Measurements from ENCODE around the gene ADGRG6.

ADGRG6 gene

DNA sequence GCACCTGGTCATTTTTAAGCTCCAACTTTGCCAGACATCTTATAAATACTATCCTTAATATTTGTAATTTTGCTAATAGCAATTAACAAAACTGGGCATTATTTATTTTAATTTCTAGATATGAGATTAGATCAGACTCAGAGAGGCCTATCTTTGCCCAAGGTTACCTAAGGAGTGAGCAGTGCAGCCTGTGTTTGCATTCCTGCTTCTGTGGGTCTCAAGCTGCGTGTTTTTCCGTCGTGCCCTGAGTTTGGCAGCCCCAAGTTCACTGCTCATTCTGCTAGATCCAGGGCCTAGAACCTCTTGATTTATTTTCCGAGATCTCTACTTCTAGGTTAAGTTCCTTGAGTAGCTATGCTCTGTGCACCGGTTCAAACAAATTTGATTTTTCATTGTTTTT lies 11.0 kb upstream of the ADGRG6 start:
- Histone ChIP-seq H3K4me1 (ENCODE audit: control insufficient read depth, insufficient read depth, low read length) (no peaks in the 10 kb centered on the region), H3K4me3 (ENCODE audit: low read length in 2 of 2) (no peak overlapping the region), H3K9ac (ENCODE audit: low read length in 2 of 2) (no peak overlapping the region), H3K27ac (ENCODE audit: low read length) (no peak overlapping the region), H3K9me3 (ENCODE audit: control insufficient read depth in 2 of 2, low read length in 2 of 2) (no peaks in the 10 kb centered on the region), H3K27me3 (ENCODE audit: control insufficient read depth in 1 of 2, insufficient read depth in 2 of 2, low read length in 2 of 2) (no peaks in the 10 kb centered on the region), H3K36me3 (ENCODE audit: control insufficient read depth in 2 of 2, insufficient read depth in 2 of 2, low read length in 2 of 2) (no peaks in the 10 kb centered on the region)

DNA sequence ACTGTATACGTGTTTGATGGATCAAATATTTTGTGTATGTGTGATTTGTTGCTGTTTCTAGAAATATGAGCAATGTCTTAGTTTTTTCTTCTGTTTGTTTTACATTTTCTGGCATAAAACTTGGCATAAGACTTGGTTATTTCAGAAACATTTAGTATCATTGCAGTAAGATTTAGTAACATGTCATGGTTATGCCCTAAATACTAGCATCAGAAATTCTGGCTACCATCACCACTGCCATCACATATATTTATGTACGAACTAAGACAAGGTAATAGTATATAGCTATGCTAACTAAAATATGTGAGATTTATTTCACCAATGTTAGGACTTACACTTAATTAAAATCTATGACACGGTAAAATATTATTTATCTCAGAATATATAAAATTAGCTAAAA lies 10.3 kb upstream of the ADGRG6 start:
- H3K4me1 ChIP-seq (ENCODE audit: control insufficient read depth, insufficient read depth, low read length), result no peaks in the 10 kb centered on the region
- no peak overlapping the region for H3K4me3 ChIP-seq (ENCODE audit: low read length in 2 of 2)
- H3K9me3 ChIP-seq (ENCODE audit: control insufficient read depth in 2 of 2, low read length in 2 of 2), result no peaks in the 10 kb centered on the region
- no peak overlapping the region for H3K27ac ChIP-seq (ENCODE audit: low read length)
- H3K36me3 ChIP-seq (ENCODE audit: control insufficient read depth in 2 of 2, insufficient read depth in 2 of 2, low read length in 2 of 2), result no peaks in the 10 kb centered on the region
- no peak overlapping the region for H3K9ac ChIP-seq (ENCODE audit: low read length in 2 of 2)
- no peaks in the 10 kb centered on the region for H3K27me3 ChIP-seq (ENCODE audit: control insufficient read depth in 1 of 2, insufficient read depth in 2 of 2, low read length in 2 of 2)

DNA sequence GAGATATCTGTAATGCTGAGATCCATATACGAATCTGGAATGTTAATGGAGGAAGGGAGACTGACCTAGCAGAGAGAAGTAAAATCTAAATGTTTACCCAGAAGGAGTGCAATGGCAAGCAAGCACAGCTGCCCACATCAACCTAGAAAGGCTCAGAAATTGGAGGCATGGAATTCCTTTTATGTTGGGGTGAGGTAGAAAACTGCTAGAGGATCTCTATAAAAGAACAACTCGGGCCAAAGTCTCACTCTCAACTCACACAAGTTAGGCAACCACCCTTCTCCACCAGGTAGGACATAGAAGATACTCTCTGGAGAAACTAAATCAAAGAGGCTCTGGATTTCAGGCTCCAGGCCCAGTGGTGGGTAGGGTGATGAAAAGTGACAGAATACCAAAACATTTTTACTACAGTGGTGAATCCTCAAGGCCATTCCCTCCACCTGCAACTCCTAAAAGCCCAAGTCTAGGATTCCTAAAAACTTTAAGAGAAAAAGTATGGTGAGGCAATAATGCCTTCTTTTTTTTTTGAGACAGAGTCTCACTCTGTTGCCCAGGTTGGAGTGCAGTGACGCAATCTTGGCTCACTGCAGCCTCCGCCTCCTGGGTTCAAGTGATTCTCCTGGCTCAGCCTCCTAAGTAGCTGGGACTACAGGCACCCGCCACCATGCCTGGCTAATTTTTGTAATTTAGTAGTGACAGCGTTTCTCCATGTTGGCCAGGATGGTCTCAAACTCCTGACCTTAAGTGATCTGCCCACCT lies 9.5 kb upstream of the ADGRG6 start:
- Histone ChIP-seq H3K27me3 (ENCODE audit: control insufficient read depth in 1 of 2, insufficient read depth in 2 of 2, low read length in 2 of 2) (no peaks in the 10 kb centered on the region), H3K4me1 (ENCODE audit: control insufficient read depth, insufficient read depth, low read length) (no peaks in the 10 kb centered on the region), H3K9ac (ENCODE audit: low read length in 2 of 2) (no peak overlapping the region), H3K36me3 (ENCODE audit: control insufficient read depth in 2 of 2, insufficient read depth in 2 of 2, low read length in 2 of 2) (no peaks in the 10 kb centered on the region), H3K4me3 (ENCODE audit: low read length in 2 of 2) (no peak overlapping the region), H3K9me3 (ENCODE audit: control insufficient read depth in 2 of 2, low read length in 2 of 2) (no peaks in the 10 kb centered on the region), H3K27ac (ENCODE audit: low read length) (no peak overlapping the region)

DNA sequence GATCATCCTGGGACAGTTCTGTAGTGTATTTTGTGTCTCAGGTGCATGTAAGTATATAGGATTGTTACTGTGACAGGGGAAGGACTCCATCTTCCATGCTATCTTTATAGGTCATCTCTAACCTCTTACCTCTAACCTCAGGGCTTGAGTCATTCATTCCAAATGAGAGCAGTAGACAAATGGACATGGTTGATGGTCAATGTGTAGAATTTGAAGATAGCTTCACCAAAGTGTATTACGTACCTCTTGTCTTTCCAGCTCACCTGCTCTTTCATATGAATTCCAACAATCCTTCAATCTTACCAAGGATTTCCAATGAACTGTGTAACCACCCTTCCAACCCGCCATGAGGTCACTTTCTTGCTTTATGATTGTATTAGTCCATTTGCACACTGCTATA lies 8.7 kb upstream of the ADGRG6 start:
- Histone ChIP-seq H3K36me3 (ENCODE audit: control insufficient read depth in 2 of 2, insufficient read depth in 2 of 2, low read length in 2 of 2) (no peaks in the 10 kb centered on the region), H3K9me3 (ENCODE audit: control insufficient read depth in 2 of 2, low read length in 2 of 2) (no peaks in the 10 kb centered on the region), H3K9ac (ENCODE audit: low read length in 2 of 2) (no peak overlapping the region), H3K4me3 (ENCODE audit: low read length in 2 of 2) (no peak overlapping the region), H3K27me3 (ENCODE audit: control insufficient read depth in 1 of 2, insufficient read depth in 2 of 2, low read length in 2 of 2) (no peaks in the 10 kb centered on the region), H3K4me1 (ENCODE audit: control insufficient read depth, insufficient read depth, low read length) (no peaks in the 10 kb centered on the region), H3K27ac (ENCODE audit: low read length) (no peak overlapping the region)

DNA sequence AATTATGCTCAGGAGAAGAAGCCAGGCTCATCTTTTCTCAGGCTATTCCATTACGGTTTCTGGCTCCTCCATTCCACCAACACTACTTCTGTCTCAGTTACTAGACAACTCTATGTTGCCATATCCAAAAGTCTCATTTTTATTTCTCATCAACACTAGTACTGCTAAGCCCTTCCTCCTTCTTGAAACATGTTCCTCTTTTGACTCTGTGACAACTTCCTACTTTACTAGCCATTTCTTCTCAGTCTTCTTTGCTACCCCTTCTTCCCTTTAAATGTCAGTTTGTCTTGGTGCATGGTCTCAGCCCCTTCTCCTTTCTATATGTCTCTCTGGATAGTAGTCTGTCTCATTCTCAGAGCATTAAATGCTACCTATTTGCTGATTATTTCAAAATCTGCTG lies 7.1 kb upstream of the ADGRG6 start:
- H3K4me1 ChIP-seq (ENCODE audit: control insufficient read depth, insufficient read depth, low read length), result no peaks in the 10 kb centered on the region
- H3K27ac ChIP-seq (ENCODE audit: low read length), result no peak overlapping the region
- no peak overlapping the region for H3K9ac ChIP-seq (ENCODE audit: low read length in 2 of 2)
- no peaks in the 10 kb centered on the region for H3K36me3 ChIP-seq (ENCODE audit: control insufficient read depth in 2 of 2, insufficient read depth in 2 of 2, low read length in 2 of 2)
- no peaks in the 10 kb centered on the region for H3K9me3 ChIP-seq (ENCODE audit: control insufficient read depth in 2 of 2, low read length in 2 of 2)
- no peaks in the 10 kb centered on the region for H3K27me3 ChIP-seq (ENCODE audit: control insufficient read depth in 1 of 2, insufficient read depth in 2 of 2, low read length in 2 of 2)
- no peak overlapping the region for H3K4me3 ChIP-seq (ENCODE audit: low read length in 2 of 2)

DNA sequence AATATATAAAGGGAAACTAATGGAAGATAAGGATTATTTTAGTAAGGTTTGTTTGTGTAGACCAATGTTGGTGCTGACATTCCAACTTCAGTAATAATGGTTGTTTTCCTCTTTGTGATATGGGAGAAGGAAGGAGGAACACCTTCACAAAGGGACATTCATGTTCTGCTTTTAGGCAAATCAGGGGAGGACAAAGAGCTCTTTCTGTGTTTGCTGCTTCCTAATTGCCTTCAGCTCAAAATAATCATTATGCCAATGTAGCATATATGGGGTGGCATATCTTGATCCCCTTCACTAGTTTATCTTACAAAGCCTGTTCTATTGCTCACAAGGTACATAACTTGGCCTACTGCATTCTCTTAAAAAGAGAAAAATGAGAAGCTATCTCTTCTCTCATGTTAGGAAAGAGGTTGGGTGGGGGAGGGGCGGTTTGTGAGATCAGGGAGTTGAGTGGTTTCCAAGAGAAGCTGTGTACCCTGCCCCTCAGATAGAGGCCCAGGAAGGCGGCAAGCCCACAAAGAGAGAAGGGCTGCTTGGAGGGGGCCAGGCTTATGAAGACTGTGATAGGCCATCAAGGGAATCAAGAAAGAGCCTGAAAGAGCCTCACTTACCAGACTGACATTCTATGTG lies 4.7 kb upstream of the ADGRG6 start:
- H3K4me3 ChIP-seq (ENCODE audit: low read length in 2 of 2), result no peak overlapping the region
- no peak overlapping the region for H3K27ac ChIP-seq (ENCODE audit: low read length)
- H3K27me3 ChIP-seq (ENCODE audit: control insufficient read depth in 1 of 2, insufficient read depth in 2 of 2, low read length in 2 of 2), result peaks cover 0 to 2% of the 10 kb centered on the region in 2 donors
- peaks cover 0 to 2% of the 10 kb centered on the region in 2 donors for H3K9me3 ChIP-seq (ENCODE audit: control insufficient read depth in 2 of 2, low read length in 2 of 2)
- H3K4me1 ChIP-seq (ENCODE audit: control insufficient read depth, insufficient read depth, low read length), result peaks cover 3% of the 10 kb centered on the region
- no peaks in the 10 kb centered on the region for H3K36me3 ChIP-seq (ENCODE audit: control insufficient read depth in 2 of 2, insufficient read depth in 2 of 2, low read length in 2 of 2)
- no peak overlapping the region for H3K9ac ChIP-seq (ENCODE audit: low read length in 2 of 2)

DNA sequence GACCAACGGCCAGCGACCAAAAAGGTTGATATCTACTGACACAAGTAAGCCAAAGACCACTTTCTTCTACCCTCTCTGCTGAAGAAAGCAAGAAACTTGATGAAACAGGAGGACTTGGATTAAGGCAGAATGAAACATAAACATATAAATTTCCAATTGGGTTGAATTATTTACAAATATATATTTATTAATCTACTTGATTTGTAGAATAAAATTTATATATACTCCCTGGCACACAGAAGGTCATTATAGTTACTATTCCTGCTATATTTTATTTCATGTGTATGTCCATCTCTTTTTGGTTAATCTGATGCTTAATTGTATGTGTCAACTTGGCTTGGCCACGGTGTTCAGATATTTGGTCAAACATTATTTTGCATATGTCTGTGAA lies 4.2 kb upstream of the ADGRG6 start:
- H3K27me3 ChIP-seq (ENCODE audit: control insufficient read depth in 1 of 2, insufficient read depth in 2 of 2, low read length in 2 of 2), result peaks cover 0 to 2% of the 10 kb centered on the region in 2 donors

DNA sequence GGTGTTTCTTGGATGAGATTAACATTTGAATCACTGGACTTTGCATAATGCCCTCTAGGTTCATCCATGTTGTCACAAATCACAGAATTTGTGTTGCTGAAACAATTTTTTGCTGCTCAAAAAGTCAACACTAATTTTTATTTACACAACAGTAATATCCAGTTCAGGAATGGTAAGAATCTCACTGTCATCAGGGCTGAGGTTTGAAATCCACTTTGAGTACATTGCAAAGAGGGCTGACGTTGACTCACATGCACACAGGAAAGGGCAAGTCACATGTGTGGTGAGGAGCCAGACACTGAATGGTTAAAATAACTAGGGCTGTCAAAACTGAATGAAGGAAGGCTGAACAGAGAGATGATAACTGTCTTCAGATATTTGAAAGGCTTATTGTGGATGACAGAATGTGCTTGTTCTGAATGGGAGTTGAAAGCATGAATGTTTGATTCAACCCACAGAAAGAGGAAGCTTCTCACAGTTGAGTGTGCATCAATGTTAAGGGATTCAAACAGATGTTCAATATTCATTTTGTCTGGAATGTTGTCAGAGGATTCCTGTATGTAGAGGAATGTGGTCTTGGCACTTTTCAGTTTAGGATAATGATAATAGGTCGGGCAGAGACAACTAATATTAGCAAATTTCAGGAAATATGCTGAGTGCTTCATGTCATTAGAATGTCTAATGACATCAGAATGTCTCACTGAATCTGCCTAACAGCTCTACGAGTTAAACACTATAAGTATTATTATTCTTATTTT lies 3.6 kb upstream of the ADGRG6 start:
- Histone ChIP-seq H3K4me1 (ENCODE audit: control insufficient read depth, insufficient read depth, low read length) (peaks cover 3% of the 10 kb centered on the region), H3K9ac (ENCODE audit: low read length in 2 of 2) (no peak overlapping the region), H3K27ac (ENCODE audit: low read length) (no peak overlapping the region), H3K36me3 (ENCODE audit: control insufficient read depth in 2 of 2, insufficient read depth in 2 of 2, low read length in 2 of 2) (no peaks in the 10 kb centered on the region), H3K27me3 (ENCODE audit: control insufficient read depth in 1 of 2, insufficient read depth in 2 of 2, low read length in 2 of 2) (peaks cover 0 to 2% of the 10 kb centered on the region in 2 donors), H3K4me3 (ENCODE audit: low read length in 2 of 2) (no peak overlapping the region), H3K9me3 (ENCODE audit: control insufficient read depth in 2 of 2, low read length in 2 of 2) (peaks cover 0 to 2% of the 10 kb centered on the region in 2 donors)

More for the DNA sequence above, 4.2 kb upstream of the ADGRG6 start:
- Histone ChIP-seq H3K4me1 (ENCODE audit: control insufficient read depth, insufficient read depth, low read length) (peaks cover 3% of the 10 kb centered on the region), H3K36me3 (ENCODE audit: control insufficient read depth in 2 of 2, insufficient read depth in 2 of 2, low read length in 2 of 2) (no peaks in the 10 kb centered on the region), H3K27ac (ENCODE audit: low read length) (no peak overlapping the region), H3K9me3 (ENCODE audit: control insufficient read depth in 2 of 2, low read length in 2 of 2) (peaks cover 0 to 2% of the 10 kb centered on the region in 2 donors), H3K9ac (ENCODE audit: low read length in 2 of 2) (no peak overlapping the region), H3K4me3 (ENCODE audit: low read length in 2 of 2) (no peak overlapping the region)

DNA sequence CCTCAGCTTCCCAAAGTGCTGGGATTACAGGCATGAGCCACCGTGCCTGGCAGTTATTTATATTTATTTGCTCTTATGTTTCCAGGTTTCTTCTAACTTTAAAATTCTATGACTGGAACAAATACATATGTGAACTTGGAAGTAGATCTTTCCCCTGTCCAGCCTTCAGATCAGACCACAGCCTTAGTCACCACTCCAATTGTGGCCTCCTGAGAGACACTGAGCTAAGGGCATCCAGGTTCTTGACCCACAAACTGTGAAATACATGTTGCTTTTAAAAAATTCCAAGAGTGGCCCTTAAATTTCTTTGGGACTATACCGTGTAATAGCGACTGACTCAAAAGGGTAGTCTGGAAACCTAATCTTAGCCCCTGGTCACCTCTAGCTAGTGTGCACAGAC lies 1.5 kb upstream of the ADGRG6 start:
- Histone ChIP-seq H3K27me3 (ENCODE audit: control insufficient read depth in 1 of 2, insufficient read depth in 2 of 2, low read length in 2 of 2) (peaks cover 0 to 2% of the 10 kb centered on the region in 2 donors), H3K4me3 (ENCODE audit: low read length in 2 of 2) (no peak overlapping the region), H3K4me1 (ENCODE audit: control insufficient read depth, insufficient read depth, low read length) (peaks cover 3% of the 10 kb centered on the region), H3K36me3 (ENCODE audit: control insufficient read depth in 2 of 2, insufficient read depth in 2 of 2, low read length in 2 of 2) (no peaks in the 10 kb centered on the region), H3K9me3 (ENCODE audit: control insufficient read depth in 2 of 2, low read length in 2 of 2) (peaks cover 0 to 2% of the 10 kb centered on the region in 2 donors), H3K9ac (ENCODE audit: low read length in 2 of 2) (no peak overlapping the region), H3K27ac (ENCODE audit: low read length) (no peak overlapping the region)

DNA sequence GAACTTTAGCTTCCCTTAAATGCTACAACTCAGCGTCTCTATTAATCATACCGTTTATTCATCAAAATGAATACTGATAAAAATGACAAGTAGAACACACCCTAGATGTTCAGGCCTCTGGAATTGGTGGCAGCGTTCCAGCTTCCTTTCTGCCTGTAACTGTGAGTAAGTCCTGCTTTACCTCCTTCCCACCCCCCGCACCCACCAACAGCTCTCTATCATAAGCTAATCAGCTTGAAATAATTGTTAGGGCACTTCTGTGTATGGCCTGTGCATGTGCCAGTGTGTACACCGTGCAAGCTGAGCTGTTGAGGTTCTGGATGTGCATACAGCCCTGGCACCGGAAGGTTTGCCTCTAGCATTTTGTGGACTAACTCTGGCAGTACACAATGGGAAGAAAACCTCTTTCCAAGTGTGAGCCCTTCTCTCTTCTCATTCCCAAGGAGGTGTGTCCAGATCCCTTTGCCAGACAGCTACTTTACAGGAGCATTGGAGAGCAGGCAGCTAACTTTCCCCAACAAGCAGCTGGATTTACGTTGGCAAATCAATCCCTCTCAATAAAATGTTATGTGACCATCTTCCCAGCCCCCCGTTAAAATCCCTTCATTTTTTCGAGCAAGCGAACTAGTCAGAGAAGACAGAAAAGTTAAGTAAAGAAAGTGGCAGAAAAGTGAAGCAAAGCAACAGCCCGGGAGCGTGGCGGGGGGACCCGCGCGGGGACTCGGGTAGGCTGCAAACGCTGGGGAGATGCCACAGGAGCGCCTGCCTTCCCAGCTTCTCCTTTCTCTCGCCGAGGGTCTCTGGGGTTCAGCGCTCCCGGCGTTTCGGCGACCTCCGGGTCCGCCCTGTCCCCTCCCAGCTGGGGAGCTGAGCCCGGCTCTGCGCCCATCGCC lies 803 bp upstream of the ADGRG6 start:
- Histone ChIP-seq H3K9me3 (ENCODE audit: control insufficient read depth in 2 of 2, low read length in 2 of 2) (peaks cover 0 to 2% of the 10 kb centered on the region in 2 donors), H3K9ac (ENCODE audit: low read length in 2 of 2) (peak overlapping the region; percentile 37 to 62), H3K27me3 (ENCODE audit: control insufficient read depth in 1 of 2, insufficient read depth in 2 of 2, low read length in 2 of 2) (peaks cover 0 to 2% of the 10 kb centered on the region in 2 donors), H3K27ac (ENCODE audit: low read length) (peak overlapping the region; percentile 19), H3K4me1 (ENCODE audit: control insufficient read depth, insufficient read depth, low read length) (peaks cover 3% of the 10 kb centered on the region), H3K36me3 (ENCODE audit: control insufficient read depth in 2 of 2, insufficient read depth in 2 of 2, low read length in 2 of 2) (no peaks in the 10 kb centered on the region), H3K4me3 (ENCODE audit: low read length in 2 of 2) (peak overlapping the region; percentile 73 to 76)
